Measurements from ENCODE around the gene PDZD2.

- TF ChIP-seq EZH2 (IDR thresholded peaks at IDR 0.05; ENCODE audit: insufficient read depth, poor library complexity, severe bottlenecking), result no peak
- TF ChIP-seq EZH2phosphoT487 (IDR thresholded peaks at IDR 0.05; ENCODE audit: insufficient read depth, low read depth), result no peak
These were observed 91.2 kb downstream of the PDZD2 start for GRCh38 chr5:31730139-31730538.
